Gastroesophageal sphincter (tissue), 3 donors: ENCODE results near the gene SLC39A11.

Experiments
- CTCF ChIP-seq, 4 experiments: fragments of 200-600 bp in 2 of 4; fragments of 450-650 bp in 2 of 4; sonication (generic) in 1 of 4; IDR thresholded peaks; one replicate each; pipeline ENCODE4 v1.5.1; 2017 to 2019; ENCODE audit warnings: antibody characterized with exemption in 4 of 4, mild to moderate bottlenecking in 2 of 4, moderate library complexity in 2 of 4
- EP300 ChIP-seq: sonication (generic); formaldehyde crosslinking; IDR thresholded peaks from one replicate; pipeline ENCODE4 v1.6.1; 2017; ENCODE audit warnings: antibody characterized with exemption, mild to moderate bottlenecking
- POLR2A ChIP-seq, 2 donors: fragments of 450-650 bp; IDR thresholded peaks; one replicate each; pipeline ENCODE4 v1.6.1; 2017; ENCODE audit warnings: antibody characterized with exemption in 2 of 2, mild to moderate bottlenecking in 2 of 2, moderate library complexity in 1 of 2
- POLR2AphosphoS5 ChIP-seq: sonication (generic); formaldehyde crosslinking; IDR thresholded peaks from one replicate; pipeline ENCODE4 v1.6.1; 2017; ENCODE audit warnings: antibody characterized with exemption

DNA sequence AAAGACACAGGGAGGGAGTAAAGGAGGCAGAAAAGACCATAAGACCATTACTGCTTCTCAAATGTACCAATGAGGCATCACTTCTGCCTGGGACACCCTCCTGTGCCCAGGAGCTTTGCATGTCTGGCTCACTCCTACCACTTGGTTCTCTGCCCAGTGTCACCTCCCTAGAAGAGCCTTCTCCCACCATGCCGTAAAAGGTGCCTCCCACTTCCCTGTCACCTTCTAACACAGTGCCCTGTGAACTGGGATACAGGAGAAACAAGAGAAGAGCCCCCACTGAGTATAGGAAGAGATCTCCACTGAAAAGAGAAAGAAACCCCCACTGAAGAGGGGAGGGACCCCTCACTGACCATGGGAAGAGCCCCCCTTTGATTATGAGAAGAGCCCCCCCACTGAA lies 486.9 kb downstream of the SLC39A11 start:
- TF ChIP-seq POLR2A (IDR thresholded peaks at IDR 0.05): no peak
- TF ChIP-seq CTCF (IDR thresholded peaks at IDR 0.05): no peak
- no peak for TF ChIP-seq POLR2AphosphoS5
- TF ChIP-seq EP300: no peak
